K562 (cell line): ENCODE results near the gene DTX4. TPM values are rescaled to one million over a fixed set of nuclear protein-coding genes. Genes with fewer than 3 reads are reported as not detected.

Source experiments
- E2F5 ChIP-seq: sonication (generic); formaldehyde crosslinking; IDR thresholded peaks from 2 replicates; pipeline ENCODE4 v1.8.0; 2022; ENCODE audit warnings: mild to moderate bottlenecking, missing genetic modification reagents
- ETV1 ChIP-seq: fragments of 450-650 bp; conservative IDR thresholded peaks from 2 replicates; pipeline ENCODE4 v1.6.1; 2016; ENCODE audit warnings: missing genetic modification characterization, control low read depth, low read depth, missing compliant biosample characterization
- MLX ChIP-seq, 2 experiments: fragments of 450-650 bp in 1 of 2; sonication (generic) in 1 of 2; formaldehyde crosslinking; conservative IDR thresholded peaks; 2 replicates each; pipeline versions ENCODE4 v1.4.0 to v1.8.1; 2020 to 2022; ENCODE audit warnings: mild to moderate bottlenecking in 1 of 2, missing genetic modification reagents in 1 of 2
- NCOA2 ChIP-seq, 2 experiments: fragments of 450-650 bp; IDR thresholded peaks; 2 replicates each; pipeline ENCODE4 v1.6.1; 2018; ENCODE audit warnings: mild to moderate bottlenecking in 2 of 2, moderate library complexity in 1 of 2; ENCODE audit not compliant: partially characterized antibody in 2 of 2
- PBX2 ChIP-seq, 2 experiments: IDR thresholded peaks in 1 of 2; conservative IDR thresholded peaks in 1 of 2; 2 replicates each; pipeline ENCODE4 v1.6.1; 2016; ENCODE audit warnings: low read depth in 2 of 2, mild to moderate bottlenecking in 1 of 2, missing compliant biosample characterization in 1 of 2, missing genetic modification characterization in 1 of 2, moderate library complexity in 1 of 2
- SAP30 ChIP-seq: fragments of 200-600 bp; sonication (generic); IDR thresholded peaks from 2 replicates; pipeline ENCODE4 v1.6.1; 2012; ENCODE audit warnings: borderline replicate concordance, low read depth, mild to moderate bottlenecking, moderate library complexity, low read length, control low read depth, inconsistent platforms; ENCODE audit not compliant: insufficient read depth, poor library complexity, severe bottlenecking
- VEZF1 ChIP-seq: fragments of 200-800 bp; sonication (Bioruptor generic); IDR thresholded peaks from 2 replicates; pipeline ENCODE4 v1.6.1; 2017; ENCODE audit warnings: missing genetic modification characterization, missing compliant biosample characterization
- polyA plus RNA-seq, 8 experiments: library from polyadenylated mRNA; depleted of rRNA in 4 of 8; stranded (reverse) in 5 of 8; unstranded in 3 of 8; fragments of >200 nt; fragmentation: Nextera tagmentation in 2 of 8; fragmentation: Illumina TruSeq in 1 of 8; extraction: Ambion mirVana in 2 of 8; extraction: Trizol in 1 of 8; gene quantifications; 2 replicates each; pipeline versions ENCODE4 v1.2.1 to v1.2.3, GENCODE V29; 2011 to 2014; ENCODE audit warnings: inconsistent platforms in 1 of 8, missing spikeins in 1 of 8
- total RNA-seq, 7 experiments: library from RNA; depleted of rRNA in 6 of 7; stranded (reverse); fragments of >200 nt in 6 of 7; fragmentation: Illumina TruSeq in 2 of 7; extraction: Trizol in 2 of 7; gene quantifications; 2 replicates each; pipeline versions ENCODE4 v1.2.1 to v1.2.3, GENCODE V29; 2011 to 2021; ENCODE audit warnings: low replicate concordance in 1 of 7

The DTX4 gene
- total and polyA plus RNA-seq, 9 of the 15 experiments (the other 6 are each of a cell fraction or from before 2014, with no cell fraction given), result 0.03 to 0.47 (median 0.04) TPM; not detected in 4

GRCh38 chr11:59197991-59198390 is 26.1 kb downstream of the DTX4 start (continued):
- TF ChIP-seq SAP30, result no peak
- TF ChIP-seq PBX2 (CRISPR knock-in tag; IDR thresholded peaks at IDR 0.05; ENCODE audit: low read depth), result no peak
- TF ChIP-seq PBX2 (tag; conservative IDR thresholded peaks at IDR 0.05; ENCODE audit: low read depth), result no peak
- TF ChIP-seq E2F5, result no peak
- TF ChIP-seq ETV1 (tag), result no peak
- no peak for TF ChIP-seq VEZF1
- TF ChIP-seq NCOA2 (IDR thresholded peaks at IDR 0.05; ENCODE audit: partially characterized antibody in 2 of 2), result no peak
- no peak for TF ChIP-seq MLX (CRISPR knock-in tag; conservative IDR thresholded peaks at IDR 0.05)
